Measurements from ENCODE around the gene LEF1.

DNA sequence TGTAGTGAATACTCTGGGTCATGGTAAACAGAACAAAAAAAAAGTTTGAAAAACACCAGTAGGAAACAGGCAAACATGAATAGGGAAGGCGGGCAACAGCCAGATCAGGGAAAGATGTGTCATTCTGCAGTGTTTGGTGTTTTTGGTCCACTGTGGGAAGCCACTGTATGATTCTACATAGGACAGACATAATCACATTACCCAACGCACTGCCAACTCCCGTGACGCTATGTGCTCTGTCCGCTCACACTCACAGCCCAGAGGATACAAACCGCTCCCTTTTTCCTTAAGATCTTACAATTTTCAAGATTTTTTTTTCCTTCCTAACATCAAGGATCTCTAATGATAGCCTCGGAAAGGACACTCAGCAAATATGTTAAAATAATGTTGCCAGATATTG, 119.7 kb downstream of the LEF1 start:
- TF ChIP-seq TEAD4 (IDR thresholded peaks at IDR 0.05) (no peak), CEBPB (IDR thresholded peaks at IDR 0.05) (no peak), TAF1 (IDR thresholded peaks at IDR 0.05; ENCODE audit: low read depth) (no peak), CREB1 (IDR thresholded peaks at IDR 0.05; ENCODE audit: low read depth) (no peak), YY1 (IDR thresholded peaks at IDR 0.05; ENCODE audit: low read depth) (no peak), RAD21 (IDR thresholded peaks at IDR 0.05; ENCODE audit: low read depth) (no peak), FOXM1 (IDR thresholded peaks at IDR 0.05; ENCODE audit: borderline replicate concordance, low read depth) (no peak), EGR1 (IDR thresholded peaks at IDR 0.05) (no peak), NFIC (IDR thresholded peaks at IDR 0.05) (no peak), ZBTB7A (IDR thresholded peaks at IDR 0.05; ENCODE audit: low read depth) (no peak), EP300 (IDR thresholded peaks at IDR 0.05; ENCODE audit: borderline replicate concordance) (no peak), REST (IDR thresholded peaks at IDR 0.05; ENCODE audit: low read depth) (no peak)
- TF ChIP-seq, protein P1, sequence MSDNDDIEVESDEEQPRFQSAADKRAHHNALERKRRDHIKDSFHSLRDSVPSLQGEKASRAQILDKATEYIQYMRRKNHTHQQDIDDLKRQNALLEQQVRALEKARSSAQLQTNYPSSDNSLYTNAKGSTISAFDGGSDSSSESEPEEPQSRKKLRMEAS (IDR thresholded peaks at IDR 0.05): no peak
